ENCODE results near the gene PABPN1L. TPM values are rescaled to one million over a fixed set of nuclear protein-coding genes. Genes with fewer than 3 reads are reported as not detected.

Gene PABPN1L
- total and polyA plus RNA-seq, 2 of the 4 experiments (the other 2 are of a cell fraction) = not detected

DNA sequence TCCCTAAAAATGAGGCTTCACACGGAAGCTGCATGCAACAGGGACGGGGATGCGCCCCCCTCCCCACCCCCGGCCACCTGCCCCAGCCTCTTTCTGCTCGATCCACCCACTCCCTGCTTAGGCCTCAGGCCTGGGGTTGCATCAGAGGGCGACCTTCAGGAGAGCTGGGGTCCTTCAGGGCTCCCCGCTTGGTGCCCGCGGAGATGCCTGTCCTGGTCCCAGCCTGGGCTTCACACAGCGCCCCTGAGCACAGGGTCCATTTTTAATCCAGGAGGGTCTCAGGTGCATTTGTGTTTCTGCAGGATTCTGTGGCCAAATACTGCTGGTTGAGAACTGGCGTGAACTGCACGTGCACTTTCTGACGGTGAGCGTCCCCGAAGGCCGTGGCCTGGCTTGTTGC lies 47.3 kb downstream of the PABPN1L start:
- in situ Hi-C loops (cut with MboI; ENCODE audit: low sequenced_read_pairs) (no loop called here), dilution Hi-C loops (cut with HindIII; ENCODE audit: low sequenced_read_pairs, unreplicated experiment) (no loop called here), intact Hi-C loops (cut with micrococcal nuclease) (no loop called here)
- Histone ChIP-seq H4K91ac (ENCODE audit: insufficient read depth, low read depth, low read length) (no peak overlapping the region), H3K4me3 (ENCODE audit: insufficient read depth, low read depth, low read length) (no peak overlapping the region), H2AK5ac (ENCODE audit: low read depth, low read length) (no peak overlapping the region), H3K14ac (replicated peaks; ENCODE audit: low read depth, low read length) (no peak overlapping the region), H3K9me3 (ENCODE audit: control insufficient read depth, insufficient read depth, low read length) (no peaks in the 10 kb centered on the region), H3K23ac (ENCODE audit: low read depth, low read length) (no peak overlapping the region), H3K36me3 (ENCODE audit: control insufficient read depth, insufficient read depth, low read length) (peaks cover 12% of the 10 kb centered on the region; the same call in 1 of the 2 replicates), H2BK5ac (ENCODE audit: low read depth, low read length, poor library complexity, severe bottlenecking) (no peak overlapping the region), H2AFZ (replicated peaks; ENCODE audit: low read length, poor library complexity) (no peak overlapping the region), H3K9me1 (ENCODE audit: insufficient read depth, low read length) (peaks cover 5% of the 10 kb centered on the region), H2BK120ac (ENCODE audit: low read depth, low read length) (no peak overlapping the region), H3K9ac (ENCODE audit: low read depth, low read length) (no peak overlapping the region), H3K4ac (ENCODE audit: low read depth, low read length) (peak overlapping the region; percentile 54; the same call in 1 of the 2 replicates), H4K20me1 (ENCODE audit: insufficient read depth, low read length) (no peaks in the 10 kb centered on the region), H2BK20ac (ENCODE audit: low read depth, low read length) (no peak overlapping the region), H3K56ac (ENCODE audit: extremely low read depth, insufficient read depth, low read length) (no peak overlapping the region), H4K5ac (ENCODE audit: low read depth, low read length) (no peak overlapping the region), H3K79me1 (ENCODE audit: low read depth in 1 of 2, low read length in 2 of 2) (no peaks in the 10 kb centered on the region), H4K8ac (ENCODE audit: low read depth in 2 of 2, low read length in 2 of 2) (no peak overlapping the region; a peak in 1 of 4 replicates), H3K4me2 (ENCODE audit: low read depth, low read length) (no peak overlapping the region), H3K4me1 (ENCODE audit: control insufficient read depth, insufficient read depth, low read length) (peaks cover 12% of the 10 kb centered on the region), H3K18ac (ENCODE audit: low read depth, low read length) (no peak overlapping the region), H2BK15ac (ENCODE audit: low read depth, low read length) (no peak overlapping the region), H3K27me3 (ENCODE audit: control insufficient read depth, insufficient read depth, low read length) (no peaks in the 10 kb centered on the region), H2AK9ac (replicated peaks; ENCODE audit: low read depth, low read length, poor library complexity) (no peak overlapping the region), H3K27ac (ENCODE audit: insufficient read depth, low read length) (no peak overlapping the region)
- ChIA-PET POLR2A (ENCODE audit: unreplicated experiment) (no interaction called here), CTCF (no interaction called here)
- ATAC-seq (ENCODE audit: low read depth) (no peak), DNase-seq (no peak)
- 100% methylated on average over 3 of the region's 16 CpGs; no CpG with 5 or more reads in 1 of the 2 experiments for WGBS, 2 experiments (ENCODE audit: extremely low coverage in 2 of 2, insufficient read length in 1 of 2)
- BruUV-seq (replicated peaks) = no TSS peak
- TF ChIP-seq, protein P1, sequence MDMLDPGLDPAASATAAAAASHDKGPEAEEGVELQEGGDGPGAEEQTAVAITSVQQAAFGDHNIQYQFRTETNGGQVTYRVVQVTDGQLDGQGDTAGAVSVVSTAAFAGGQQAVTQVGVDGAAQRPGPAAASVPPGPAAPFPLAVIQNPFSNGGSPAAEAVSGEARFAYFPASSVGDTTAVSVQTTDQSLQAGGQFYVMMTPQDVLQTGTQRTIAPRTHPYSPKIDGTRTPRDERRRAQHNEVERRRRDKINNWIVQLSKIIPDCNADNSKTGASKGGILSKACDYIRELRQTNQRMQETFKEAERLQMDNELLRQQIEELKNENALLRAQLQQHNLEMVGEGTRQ (IDR thresholded peaks at IDR 0.05; ENCODE audit: low read depth, low read length) = no peak
- TF ChIP-seq MXI1 (IDR thresholded peaks at IDR 0.05; ENCODE audit: borderline replicate concordance, low read depth, low read length) (no peak), RCOR1 (IDR thresholded peaks at IDR 0.05; ENCODE audit: insufficient replicate concordance, low read length) (no peak), CHD1 (IDR thresholded peaks at IDR 0.05; ENCODE audit: low read depth, low read length) (no peak), CEBPB (IDR thresholded peaks at IDR 0.05; ENCODE audit: low read depth, low read length) (no peak), NFE2L2 (IDR thresholded peaks at IDR 0.05; ENCODE audit: low read depth, low read length) (no peak), MAFK (IDR thresholded peaks at IDR 0.05; ENCODE audit: low read depth, low read length) (no peak), BHLHE40 (IDR thresholded peaks at IDR 0.05; ENCODE audit: low read depth, low read length) (no peak), POLR2A (IDR thresholded peaks at IDR 0.05; ENCODE audit: low read depth, low read length) (no peak), MAZ (IDR thresholded peaks at IDR 0.05; ENCODE audit: borderline replicate concordance, low read depth, low read length) (no peak)
- TF ChIP-seq, protein P2, sequence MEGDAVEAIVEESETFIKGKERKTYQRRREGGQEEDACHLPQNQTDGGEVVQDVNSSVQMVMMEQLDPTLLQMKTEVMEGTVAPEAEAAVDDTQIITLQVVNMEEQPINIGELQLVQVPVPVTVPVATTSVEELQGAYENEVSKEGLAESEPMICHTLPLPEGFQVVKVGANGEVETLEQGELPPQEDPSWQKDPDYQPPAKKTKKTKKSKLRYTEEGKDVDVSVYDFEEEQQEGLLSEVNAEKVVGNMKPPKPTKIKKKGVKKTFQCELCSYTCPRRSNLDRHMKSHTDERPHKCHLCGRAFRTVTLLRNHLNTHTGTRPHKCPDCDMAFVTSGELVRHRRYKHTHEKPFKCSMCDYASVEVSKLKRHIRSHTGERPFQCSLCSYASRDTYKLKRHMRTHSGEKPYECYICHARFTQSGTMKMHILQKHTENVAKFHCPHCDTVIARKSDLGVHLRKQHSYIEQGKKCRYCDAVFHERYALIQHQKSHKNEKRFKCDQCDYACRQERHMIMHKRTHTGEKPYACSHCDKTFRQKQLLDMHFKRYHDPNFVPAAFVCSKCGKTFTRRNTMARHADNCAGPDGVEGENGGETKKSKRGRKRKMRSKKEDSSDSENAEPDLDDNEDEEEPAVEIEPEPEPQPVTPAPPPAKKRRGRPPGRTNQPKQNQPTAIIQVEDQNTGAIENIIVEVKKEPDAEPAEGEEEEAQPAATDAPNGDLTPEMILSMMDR (conservative IDR thresholded peaks at IDR 0.05; ENCODE audit: low read depth, low read length) = no peak
- TF ChIP-seq, protein P3, sequence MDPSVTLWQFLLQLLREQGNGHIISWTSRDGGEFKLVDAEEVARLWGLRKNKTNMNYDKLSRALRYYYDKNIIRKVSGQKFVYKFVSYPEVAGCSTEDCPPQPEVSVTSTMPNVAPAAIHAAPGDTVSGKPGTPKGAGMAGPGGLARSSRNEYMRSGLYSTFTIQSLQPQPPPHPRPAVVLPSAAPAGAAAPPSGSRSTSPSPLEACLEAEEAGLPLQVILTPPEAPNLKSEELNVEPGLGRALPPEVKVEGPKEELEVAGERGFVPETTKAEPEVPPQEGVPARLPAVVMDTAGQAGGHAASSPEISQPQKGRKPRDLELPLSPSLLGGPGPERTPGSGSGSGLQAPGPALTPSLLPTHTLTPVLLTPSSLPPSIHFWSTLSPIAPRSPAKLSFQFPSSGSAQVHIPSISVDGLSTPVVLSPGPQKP (IDR thresholded peaks at IDR 0.05; ENCODE audit: borderline replicate concordance, low read depth, low read length) = no peak

Data from IMR-90 (cell line).